HG03103 (cell line): Measurements from ENCODE around the gene NAP1L4.

ENCODE experiments used
- ATAC-seq: cut with Tn5 transposase; IDR thresholded peaks from one replicate; pipeline ENCODE4 v1.9.1; 2021; ENCODE audit warnings: low read depth; ENCODE audit not compliant: unreplicated experiment

The NAP1L4 gene

DNA sequence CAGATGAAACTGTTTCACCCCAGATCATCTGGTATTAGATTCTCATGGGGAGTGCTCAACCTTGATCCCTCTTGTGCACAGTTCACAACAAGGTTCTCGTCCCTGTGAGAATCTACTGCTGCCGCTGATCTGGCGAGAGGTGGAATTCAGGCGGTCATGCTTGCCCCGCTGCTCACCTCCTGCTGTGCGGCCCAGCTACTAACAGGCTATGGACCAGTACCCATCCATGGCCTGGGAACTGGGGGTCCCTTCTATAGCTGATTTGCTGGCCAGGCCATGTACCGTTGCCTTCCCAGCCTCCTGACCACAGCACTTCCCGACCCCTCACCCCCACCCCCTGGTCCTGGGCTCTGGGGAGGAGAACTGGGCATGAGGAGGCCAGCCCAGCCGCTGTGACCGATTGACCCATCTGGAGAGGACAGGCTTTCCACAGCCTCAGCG is 65.5 kb downstream of the NAP1L4 start:
- no peak for ATAC-seq

DNA sequence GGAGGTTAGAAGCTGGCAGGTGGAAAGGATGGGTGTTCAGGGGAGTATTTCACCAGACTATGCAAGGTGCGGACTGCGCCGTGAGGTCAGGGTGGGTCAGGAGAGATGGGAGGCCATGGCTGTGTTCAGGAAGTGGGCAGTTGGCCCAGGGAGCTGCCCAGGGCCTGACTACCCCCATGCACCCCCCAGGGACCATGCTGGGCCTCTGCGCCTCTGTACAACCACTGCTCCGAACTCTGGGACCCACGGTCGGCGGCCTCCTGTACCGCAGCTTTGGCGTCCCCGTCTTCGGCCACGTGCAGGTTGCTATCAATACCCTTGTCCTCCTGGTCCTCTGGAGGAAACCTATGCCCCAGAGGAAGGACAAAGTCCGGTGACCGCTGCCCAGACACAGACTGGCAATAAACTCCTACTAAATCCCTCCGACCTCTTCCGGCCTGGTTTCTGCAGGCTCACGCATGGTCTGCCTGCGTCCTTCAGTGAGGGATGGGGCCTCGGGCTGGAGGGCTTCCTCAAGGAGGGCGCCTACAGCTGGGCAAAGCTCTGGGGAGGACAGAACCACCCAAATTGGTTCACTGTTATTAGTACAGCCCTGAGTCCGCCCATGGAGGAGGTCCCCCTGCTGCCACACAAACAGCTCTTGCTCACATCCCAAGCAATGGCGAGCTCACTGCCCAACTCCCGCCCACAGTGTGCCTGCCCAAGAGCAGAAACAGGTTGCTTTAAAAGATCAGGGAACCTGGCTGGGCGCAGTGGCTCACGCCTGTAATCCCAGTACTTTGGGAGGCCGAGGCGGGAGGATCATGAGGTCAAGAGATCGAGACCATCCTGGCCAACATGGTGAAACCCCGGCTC is 67.1 kb downstream of the NAP1L4 start:
- no peak for ATAC-seq

DNA sequence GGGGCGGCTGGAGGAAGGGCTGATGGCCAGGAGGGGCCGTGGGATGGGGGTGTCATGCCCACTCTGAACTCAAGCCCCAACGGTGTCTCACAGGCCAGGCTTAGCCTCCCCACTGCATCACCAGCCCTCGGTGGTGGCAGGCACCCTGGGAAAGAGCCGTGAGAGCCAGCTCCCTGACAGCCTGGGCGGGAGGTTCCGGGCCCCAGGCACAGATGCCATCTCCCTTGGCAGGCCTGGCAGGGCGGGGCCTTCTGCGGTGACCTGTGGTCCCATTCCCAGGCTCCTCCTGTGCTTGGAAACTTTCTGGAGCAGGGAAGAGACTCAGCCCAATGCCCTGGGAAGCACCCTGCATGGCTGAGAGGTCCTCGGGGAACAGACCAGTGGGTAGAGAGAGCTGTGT is 67.7 kb downstream of the NAP1L4 start:
- no peak for ATAC-seq

DNA sequence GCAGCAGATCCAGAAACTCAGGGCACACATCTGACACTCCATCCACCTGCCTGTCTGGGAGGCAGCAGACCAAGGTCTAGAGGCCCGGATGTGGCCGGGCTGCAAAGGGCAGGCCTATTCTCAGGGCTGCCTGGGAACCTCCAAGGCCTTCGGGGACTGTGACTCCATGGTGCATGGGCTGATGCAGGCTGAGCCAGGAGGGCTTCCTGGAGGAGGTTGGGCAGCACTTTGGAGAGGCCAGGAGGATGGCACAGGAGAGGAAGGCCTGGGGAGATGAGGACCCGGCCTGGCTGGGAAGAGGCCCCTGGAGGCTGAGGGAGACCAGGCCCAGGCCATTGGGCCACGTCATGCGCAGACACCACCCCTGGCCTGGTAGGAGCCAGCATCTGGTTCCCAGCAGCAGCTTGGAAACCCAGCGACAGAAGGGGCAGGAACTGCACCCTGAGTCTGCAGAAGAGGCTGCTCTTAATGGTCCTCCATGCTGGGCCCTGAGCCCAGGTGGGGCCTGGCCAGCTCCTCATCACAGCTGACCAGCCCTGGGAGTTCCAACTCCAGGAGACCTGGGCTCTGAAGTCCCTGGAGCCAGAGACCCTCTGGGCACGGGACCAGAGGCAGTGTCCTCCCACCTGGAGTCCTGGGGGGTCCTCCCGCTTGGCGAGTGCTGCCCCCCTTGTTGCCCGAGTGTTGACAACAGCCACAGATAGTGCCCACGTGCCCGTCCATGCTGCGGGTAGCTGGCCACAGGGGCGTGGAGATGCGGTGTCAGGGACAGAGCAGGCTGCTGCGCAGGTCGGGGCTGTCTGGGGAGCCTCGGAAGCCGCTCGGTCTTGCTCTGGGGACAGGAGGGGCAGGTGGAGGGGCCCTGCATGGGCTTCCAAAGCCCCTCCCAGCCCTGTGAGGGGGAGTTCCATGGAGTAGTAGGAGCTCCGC is 68.4 kb downstream of the NAP1L4 start:
- no peak for ATAC-seq

DNA sequence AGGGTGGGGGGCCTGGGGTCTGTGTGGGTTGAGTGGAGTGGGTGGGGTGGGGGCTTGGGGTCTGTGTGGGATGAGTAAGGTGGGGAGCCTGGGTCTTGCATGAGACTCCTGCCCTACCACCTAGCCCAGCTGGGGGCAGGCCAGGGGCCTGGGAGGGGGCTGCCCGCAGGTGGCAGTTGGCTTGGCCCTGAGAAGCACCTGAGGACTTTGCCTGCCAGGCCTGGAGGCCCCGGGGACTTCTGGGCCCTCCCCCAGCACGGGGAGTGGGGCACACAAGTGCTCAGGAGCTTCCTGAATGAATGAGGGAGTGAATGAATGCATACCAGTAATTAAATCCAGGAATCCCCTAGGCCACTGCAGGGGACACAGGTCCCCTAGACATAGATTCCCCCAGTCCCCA is 69.5 kb downstream of the NAP1L4 start:
- ATAC-seq = no peak

DNA sequence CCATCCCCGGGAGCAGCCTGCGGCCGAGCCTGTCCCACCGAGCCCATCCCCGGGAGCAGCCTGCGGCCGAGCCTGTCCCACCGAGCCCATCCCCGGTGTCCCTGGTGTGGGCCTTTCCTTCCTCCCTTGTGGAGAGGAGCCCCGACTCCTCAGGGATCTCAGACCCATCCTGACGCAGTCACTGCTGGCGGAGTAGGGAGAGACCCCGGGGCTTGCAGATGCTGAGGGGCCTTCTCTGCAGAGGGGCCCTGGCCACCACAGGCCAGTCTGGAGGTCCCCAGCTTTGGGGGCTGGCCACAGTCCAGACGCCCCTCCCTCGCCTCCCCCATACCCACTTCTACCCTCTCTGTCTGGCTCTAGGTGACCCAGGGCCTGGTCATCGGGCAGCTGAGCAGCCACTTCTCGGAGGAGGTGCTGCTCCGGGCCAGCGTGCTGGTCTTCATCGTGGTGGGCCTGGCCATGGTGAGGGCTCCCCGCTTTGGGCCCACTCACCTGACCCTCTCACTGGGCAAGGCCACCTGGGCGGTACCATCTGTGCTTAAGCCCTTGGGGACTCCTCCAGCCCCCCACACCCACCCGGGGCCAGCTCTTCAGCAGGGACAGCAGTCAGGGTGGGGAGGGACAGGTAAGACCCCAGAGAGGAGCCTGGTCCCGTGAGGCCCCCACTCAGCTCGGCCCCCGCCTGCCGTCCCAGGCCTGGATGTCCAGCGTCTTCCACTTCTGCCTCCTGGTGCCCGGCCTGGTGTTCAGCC is 70.2 kb downstream of the NAP1L4 start:
- ATAC-seq = no peak

DNA sequence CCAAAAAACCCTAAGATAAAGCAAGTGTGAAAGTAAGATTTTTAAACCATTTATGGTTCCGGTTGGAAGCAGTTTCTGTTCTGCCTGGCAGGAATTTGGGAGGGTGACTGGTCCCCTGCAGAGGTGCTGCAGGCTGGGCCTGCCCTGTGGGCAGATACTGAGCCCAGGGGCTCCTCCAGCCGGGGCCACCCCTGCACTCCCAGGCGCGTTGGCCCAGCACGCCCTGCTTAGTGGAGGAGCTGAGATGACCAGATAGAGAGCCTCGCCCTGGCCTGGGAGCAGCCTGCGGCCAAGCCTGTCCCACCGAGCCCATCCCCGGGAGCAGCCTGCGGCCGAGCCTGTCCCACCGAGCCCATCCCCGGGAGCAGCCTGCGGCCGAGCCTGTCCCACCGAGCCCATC is 70.9 kb downstream of the NAP1L4 start:
- ATAC-seq = no peak

DNA sequence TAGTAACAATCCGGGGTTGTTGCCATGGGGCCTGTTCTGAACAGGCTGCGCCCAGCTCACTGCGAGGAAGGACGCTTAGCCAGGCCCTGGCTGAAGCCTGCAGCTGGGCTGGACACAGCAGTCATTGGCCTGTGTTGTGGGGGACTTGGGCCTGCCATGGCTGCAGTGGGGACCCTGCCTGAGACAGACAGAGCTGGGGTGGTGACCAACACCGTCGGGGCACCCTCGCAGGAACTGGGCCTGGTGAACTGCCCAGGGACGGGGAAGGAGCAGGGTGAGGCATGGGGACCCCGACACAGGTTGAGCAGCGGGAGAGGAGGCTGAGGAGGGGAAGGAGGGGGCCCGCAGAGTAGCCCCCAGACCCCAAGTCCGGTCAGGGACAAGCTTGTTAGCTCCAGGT is 71.8 kb downstream of the NAP1L4 start:
- no peak for ATAC-seq

DNA sequence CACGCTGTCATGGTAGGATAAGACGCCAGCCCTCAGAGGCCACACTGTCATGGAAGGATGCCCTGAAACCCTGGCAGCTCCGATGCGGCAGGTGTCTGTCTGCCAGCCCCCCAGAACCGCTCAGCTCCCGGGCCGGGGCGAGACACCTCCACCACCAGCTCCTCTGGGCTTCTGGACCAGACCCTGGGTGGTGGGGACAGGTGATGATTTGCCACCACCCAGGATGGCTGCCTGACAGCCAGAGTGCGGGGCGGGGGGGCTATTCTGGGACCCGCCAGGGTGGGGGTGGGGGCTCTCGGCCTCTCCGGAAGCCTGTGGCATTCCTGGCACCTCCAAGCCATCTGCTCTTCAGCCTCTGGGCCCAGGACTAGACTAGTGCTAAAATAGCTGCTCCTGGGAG is 72.3 kb downstream of the NAP1L4 start:
- ATAC-seq = no peak

DNA sequence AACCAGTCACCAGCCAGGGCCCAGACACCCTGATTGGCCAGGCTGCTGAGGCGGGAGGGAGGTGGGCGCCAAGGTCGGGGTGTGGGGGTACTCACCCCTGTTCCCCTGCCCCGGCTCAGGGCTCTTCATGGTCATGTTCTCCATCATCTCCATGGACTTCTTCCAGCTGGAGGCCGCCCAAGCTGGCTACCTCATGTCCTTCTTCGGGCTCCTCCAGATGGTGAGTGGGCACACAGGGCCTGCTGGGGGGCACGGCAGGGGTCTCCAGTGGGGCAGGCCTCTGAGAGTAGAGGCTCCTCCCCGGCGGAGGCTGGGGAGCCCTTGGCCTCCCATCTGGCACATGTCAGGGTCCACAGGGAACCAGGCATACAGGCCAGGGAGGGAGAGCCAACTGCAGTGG is 72.9 kb downstream of the NAP1L4 start:
- no peak for ATAC-seq

DNA sequence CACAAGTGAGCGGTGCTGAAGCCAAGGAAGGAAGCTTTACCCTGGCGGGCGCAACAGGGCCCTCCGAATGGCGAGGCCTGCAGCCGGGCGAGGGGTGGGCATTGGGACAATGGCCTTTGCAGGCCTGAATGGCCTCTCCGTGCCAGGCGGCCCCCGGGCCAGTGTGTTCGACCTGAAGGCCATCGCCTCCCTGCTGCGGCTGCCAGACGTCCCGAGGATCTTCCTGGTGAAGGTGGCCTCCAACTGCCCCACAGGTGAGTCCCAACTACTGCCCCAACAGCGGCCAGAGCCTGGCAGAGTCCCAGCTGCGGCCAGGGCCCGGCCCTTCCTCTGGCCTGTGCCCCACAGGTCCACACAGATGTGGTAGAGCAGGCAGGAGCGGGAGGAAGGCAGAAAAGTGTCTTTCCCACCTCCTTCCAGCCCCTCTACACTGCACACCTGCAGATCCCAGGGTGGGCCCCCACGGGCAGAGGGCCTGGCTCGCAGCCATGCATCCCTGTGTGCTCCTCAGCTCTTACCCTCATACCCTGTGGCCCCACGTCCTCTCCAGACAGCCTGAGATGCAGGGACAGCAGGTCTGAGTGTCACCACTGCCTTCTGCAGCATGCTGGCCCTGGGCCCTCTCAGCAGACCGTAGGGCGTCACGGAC is 74.2 kb downstream of the NAP1L4 start:
- no peak for ATAC-seq

DNA sequence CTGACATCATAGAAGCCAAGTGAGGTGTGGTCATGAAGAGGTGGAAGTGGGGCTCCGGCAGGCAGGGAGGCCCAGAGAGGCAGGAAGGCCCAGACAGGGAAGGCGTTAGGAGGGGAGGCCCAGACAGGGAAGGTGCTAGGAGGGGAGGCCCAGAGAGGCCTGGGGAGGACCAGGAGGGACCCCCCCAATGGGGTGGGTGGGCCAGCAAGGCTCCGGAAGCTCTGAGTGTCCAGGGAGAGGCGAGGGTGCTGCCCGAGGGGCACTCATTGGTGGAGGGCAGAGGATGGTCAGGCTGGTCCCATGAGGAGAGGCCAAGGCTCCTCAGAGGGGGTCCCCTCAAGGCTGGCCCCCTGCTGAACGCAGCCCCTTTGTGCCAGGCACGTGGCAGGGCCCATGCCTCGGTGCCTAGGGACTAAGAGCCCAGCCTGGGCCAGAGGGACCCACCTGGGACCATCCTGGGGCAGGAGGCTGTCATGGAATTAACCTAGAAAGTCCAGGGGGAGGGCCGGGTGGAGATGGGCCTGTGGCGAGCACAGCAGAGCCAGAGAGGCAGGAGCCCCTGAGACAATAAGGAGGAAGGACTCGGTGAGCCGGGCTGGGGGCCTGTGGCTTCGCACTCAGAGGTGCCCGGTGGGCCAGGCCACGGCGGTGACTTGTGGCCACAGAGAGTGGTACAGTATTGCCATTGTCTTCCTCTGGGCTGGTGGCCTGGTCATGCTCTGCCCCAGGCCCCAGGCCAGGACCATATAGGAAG is 75.1 kb downstream of the NAP1L4 start:
- ATAC-seq = no peak

DNA sequence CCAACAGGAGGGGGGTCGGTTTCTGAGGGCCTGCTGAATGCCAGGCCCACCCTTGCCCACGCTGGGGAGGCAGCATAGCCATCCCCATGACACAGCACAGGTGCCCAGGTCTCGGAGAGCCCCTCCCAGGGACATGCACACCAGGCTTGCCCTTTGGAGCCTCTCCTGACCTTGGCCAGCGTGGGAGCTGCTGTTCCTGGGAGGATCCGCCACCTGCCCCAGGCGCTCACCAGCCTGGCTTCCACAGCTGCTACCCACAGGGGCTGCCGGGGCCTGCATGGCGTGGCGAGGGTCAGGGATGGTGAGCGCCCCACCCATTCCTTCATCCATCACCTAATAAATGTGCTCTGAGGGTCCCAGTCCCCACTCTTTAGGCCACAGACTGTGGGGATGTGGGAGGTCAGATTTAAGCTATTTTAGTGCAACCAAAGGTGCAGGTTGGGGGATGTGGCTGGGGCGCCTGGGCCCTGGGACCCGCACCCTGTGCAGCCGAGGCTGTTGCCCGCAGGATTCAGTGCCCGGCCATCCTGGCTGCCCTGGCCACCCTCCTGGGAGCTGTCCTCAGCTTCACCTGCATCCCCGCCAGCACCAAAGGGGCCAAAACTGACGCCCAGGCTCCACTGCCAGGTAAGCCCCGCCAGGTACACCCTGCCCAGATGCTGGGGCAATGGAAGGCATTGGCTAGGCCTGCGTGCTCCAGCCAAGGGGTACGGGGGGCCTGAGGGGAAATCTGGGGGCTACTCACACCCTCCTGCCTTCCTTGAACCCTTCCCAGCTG is 75.8 kb downstream of the NAP1L4 start:
- no peak for ATAC-seq

DNA sequence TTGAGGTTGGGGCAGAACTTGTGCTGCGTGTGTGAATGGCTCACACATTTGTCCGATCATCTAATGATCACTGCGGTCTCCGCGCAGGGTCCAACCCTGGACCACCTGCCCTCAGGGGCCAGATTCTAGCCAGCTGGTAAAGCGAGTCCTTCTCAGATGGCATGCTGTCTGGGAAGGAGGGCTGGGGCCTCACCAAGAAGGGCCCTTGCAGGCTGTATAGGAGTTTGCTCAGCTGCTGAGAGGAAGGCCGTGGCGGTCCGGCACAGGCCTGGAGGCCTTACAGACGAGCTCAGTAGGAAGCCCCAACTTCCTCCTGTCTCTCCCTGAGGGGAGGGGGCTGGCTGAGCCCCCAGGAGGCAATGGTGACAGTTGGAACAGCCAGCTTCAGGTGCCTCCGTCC is 76.7 kb downstream of the NAP1L4 start:
- no peak for ATAC-seq

DNA sequence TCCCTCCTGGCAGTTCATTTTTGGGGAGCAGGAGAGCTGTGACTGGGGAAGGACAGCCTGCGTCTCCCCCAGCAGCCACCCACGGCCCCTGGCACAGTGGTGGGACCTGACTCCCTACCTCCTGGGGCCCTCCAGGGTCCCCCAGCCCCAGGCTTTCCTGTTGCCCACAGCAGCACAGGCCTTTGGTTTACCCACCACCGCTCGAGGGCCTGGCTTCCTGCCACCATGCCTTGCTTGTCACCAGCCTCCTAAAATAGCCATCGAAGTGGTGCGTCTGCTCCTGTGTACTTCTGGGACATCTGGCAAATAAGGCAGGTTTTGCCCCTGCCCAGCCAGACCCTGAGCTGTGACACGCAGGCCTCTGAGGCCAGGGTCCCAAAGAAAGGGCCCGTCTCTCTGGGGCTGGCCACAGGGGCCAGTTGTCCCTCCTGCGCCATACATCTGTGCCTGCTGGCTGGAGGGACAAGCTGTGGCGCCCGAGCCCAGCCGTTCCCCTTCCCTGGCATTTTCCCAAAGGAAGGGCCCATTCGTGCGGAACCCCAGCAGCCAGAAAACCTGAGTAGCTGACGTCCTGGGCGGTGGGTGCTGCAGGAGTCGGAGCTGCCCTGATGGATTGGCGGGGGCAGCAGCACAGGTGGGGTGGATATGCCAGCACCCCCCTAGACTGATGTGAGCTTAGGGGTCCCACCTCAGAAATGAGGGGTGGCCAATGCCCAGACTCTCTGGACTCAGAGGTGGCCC is 77.5 kb downstream of the NAP1L4 start:
- ATAC-seq = no peak

DNA sequence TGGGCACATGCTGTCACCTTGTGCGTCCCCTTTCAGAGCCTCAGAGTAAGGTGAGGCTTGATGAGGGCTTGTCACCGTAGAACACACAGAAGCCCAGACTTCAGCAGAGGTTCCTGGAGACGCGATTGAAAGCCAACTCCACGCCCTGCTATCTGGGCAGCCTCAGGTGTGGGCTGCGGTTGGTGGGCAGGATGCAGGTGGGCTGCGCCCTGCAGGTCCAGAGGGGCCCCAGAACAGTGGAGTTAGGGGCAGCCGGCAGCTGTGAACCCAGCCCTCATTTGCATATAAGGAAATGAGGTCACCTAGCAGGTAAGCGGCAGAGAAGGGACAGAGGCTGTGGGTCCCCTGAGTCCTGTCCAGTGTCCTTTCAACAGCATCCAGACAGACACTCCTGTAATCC is 78.4 kb downstream of the NAP1L4 start:
- ATAC-seq = no peak

DNA sequence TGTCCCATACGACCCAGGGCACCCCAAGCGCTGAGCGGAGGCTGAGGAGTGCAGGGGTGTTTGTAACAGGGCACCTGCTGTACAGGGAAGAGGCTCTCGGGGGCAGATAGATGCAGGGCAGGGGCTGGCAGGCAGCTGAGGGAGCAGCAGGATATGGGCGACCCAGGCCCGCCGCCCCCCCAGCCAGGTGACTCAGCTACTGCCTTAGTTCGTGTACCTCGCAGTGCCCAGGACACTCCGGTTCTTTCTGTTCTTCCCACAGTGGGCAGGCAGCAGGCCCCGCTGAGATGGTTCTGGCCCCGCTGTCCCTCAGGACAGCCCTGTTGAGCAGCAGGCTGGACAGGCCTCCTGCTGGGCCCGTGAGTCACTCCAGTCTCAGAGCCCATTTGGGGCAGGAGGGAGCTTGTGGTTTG is 79.1 kb downstream of the NAP1L4 start:
- ATAC-seq = no peak

DNA sequence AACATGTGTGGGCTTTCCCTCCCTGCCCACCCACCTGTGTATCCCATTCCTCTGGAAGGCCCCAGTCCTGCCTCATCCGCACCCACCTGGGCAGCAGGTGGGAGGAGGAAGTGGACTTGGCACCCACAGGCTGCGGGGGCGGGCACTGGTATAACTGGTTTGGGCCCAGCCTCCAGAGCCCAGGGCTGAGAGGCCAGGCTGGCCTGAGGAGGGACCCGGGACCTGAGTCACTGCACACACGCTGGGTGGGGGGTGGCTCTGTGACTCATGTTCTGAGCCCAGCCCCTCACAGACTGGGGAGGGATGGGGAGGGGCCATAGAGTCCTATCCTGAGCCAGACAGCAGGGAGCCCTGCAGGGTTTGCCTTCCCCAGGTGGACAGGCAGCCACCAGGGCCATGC is 79.6 kb downstream of the NAP1L4 start:
- no peak for ATAC-seq
